WTC11 (cell line): Measurements from ENCODE around the gene CDIP1. TPM values are rescaled to one million over a fixed set of nuclear protein-coding genes. Genes with fewer than 3 reads are reported as not detected.

ENCODE experiments used
- ATAC-seq: fragments of 200-7000 bp; cut with Tn5 transposase; 2 replicates; pipeline ENCODE4 v1.10.0; 2021; ENCODE audit warnings: mild to moderate bottlenecking, moderate library complexity
- CTCF ChIA-PET: fragments of 300-600 bp; sonication (Branson Sonifier 250); formaldehyde crosslinking; loops from one replicate; lab custom pipeline; 2021; ENCODE audit warnings: antibody characterized with exemption; lab: Charles Lee
- POLR2A ChIA-PET: fragments of 350-600 bp; sonication (Branson Sonifier 250); formaldehyde crosslinking; loops from one replicate; lab custom pipeline; 2021; ENCODE audit warnings: antibody characterized with exemption; lab: Charles Lee
- DNase-seq: peaks from one replicate; pipeline ENCODE4 v3.0.0; 2021; ENCODE audit warnings: low spot score
- H3K27ac Mint-ChIP-seq: 2 replicates; pipeline ENCODE4 v1.8.0; 2021; ENCODE audit warnings: mixed read lengths
- H3K27me3 Mint-ChIP-seq: 2 replicates; pipeline ENCODE4 v1.8.0; 2021; ENCODE audit warnings: low read depth, mild to moderate bottlenecking, moderate library complexity, mixed read lengths
- H3K36me3 Mint-ChIP-seq: 2 replicates; pipeline ENCODE4 v1.8.0; 2021; ENCODE audit warnings: mixed read lengths
- H3K4me1 Mint-ChIP-seq: 2 replicates; pipeline ENCODE4 v1.8.0; 2022; ENCODE audit warnings: mixed read lengths
- H3K4me3 Mint-ChIP-seq: 2 replicates; pipeline ENCODE4 v1.8.0; 2021; ENCODE audit warnings: mild to moderate bottlenecking, moderate library complexity, mixed read lengths
- H3K9me3 Mint-ChIP-seq: 2 replicates; pipeline ENCODE4 v1.8.0; 2021; ENCODE audit warnings: mixed read lengths
- CREM ChIP-seq: sonication (generic); formaldehyde crosslinking; IDR thresholded peaks from 2 replicates; pipeline ENCODE4 v1.8.1; 2022; ENCODE audit warnings: mild to moderate bottlenecking, missing genetic modification reagents, moderate library complexity
- HMGA2 ChIP-seq: fragments of 250-450 bp; sonication (Bioruptor Pico); IDR thresholded peaks from 2 replicates; pipeline ENCODE4 v1.4.0; 2021; ENCODE audit warnings: mild to moderate bottlenecking, moderate library complexity
- JUN ChIP-seq: sonication (generic); formaldehyde crosslinking; IDR thresholded peaks from 2 replicates; pipeline ENCODE4 v1.8.0; 2023; ENCODE audit warnings: mild to moderate bottlenecking, missing genetic modification reagents
- MAX ChIP-seq: sonication (generic); formaldehyde crosslinking; IDR thresholded peaks from 2 replicates; pipeline ENCODE4 v1.8.0; 2022; ENCODE audit warnings: mild to moderate bottlenecking, missing genetic modification reagents
- NR2C2 ChIP-seq: sonication (generic); formaldehyde crosslinking; IDR thresholded peaks from 2 replicates; pipeline ENCODE4 v1.8.0; 2022; ENCODE audit warnings: mild to moderate bottlenecking, missing genetic modification reagents
- USF1 ChIP-seq: sonication (generic); formaldehyde crosslinking; IDR thresholded peaks from 2 replicates; pipeline ENCODE4 v1.8.0; 2022; ENCODE audit warnings: mild to moderate bottlenecking, missing genetic modification reagents
- USF2 ChIP-seq: sonication (generic); formaldehyde crosslinking; IDR thresholded peaks from 2 replicates; pipeline ENCODE4 v1.8.1; 2023; ENCODE audit warnings: mild to moderate bottlenecking, missing genetic modification reagents, moderate library complexity
- ZBTB43 ChIP-seq: sonication (generic); formaldehyde crosslinking; IDR thresholded peaks from 2 replicates; pipeline ENCODE4 v1.8.1; 2023; ENCODE audit warnings: mild to moderate bottlenecking, missing genetic modification reagents
- ZMAT4 ChIP-seq: fragments of 250-450 bp; sonication (Bioruptor Pico); IDR thresholded peaks from 2 replicates; pipeline ENCODE4 v1.9.0; 2021; ENCODE audit warnings: mild to moderate bottlenecking
- ZNF396 ChIP-seq: fragments of 250-450 bp; sonication (Bioruptor Pico); IDR thresholded peaks from 2 replicates; pipeline ENCODE4 v1.8.0; 2021; ENCODE audit warnings: mild to moderate bottlenecking, moderate library complexity, borderline replicate concordance
- ZNF423 ChIP-seq: fragments of 250-450 bp; sonication (Bioruptor Pico); IDR thresholded peaks from 2 replicates; pipeline ENCODE4 v2.1.2; 2022; ENCODE audit warnings: mild to moderate bottlenecking, moderate library complexity
- ZNF425 ChIP-seq: fragments of 250-450 bp; sonication (Bioruptor Pico); conservative IDR thresholded peaks from 2 replicates; pipeline ENCODE4 v1.9.0; 2021; ENCODE audit warnings: mild to moderate bottlenecking
- total RNA-seq: library from RNA; stranded (reverse); gene quantifications from 3 replicates; pipeline ENCODE4 v1.2.3, GENCODE V29; 2021

CDIP1 gene
- total RNA-seq, 1 experiment from 2014 or later: 68.9 TPM

- TF ChIP-seq ZNF425 (CRISPR knock-in tag) (no peak), ZMAT4 (no peak), HMGA2 (CRISPR knock-in tag) (no peak)
These were observed 2.9 kb downstream of the CDIP1 start (continued) for GRCh38 chr16:4535627-4536108.

GRCh38 chr16:4534151-4534790 is 4.3 kb downstream of the CDIP1 start:
- Mint-ChIP-seq H3K4me3 (no peak overlapping the region), H3K36me3 (peaks cover 35% of the 10 kb centered on the region), H3K27ac (peak overlapping the region; percentile 88), H3K4me1 (peaks cover 45% of the 10 kb centered on the region), H3K9me3 (peaks cover 5% of the 10 kb centered on the region), H3K27me3 (peaks cover 8% of the 10 kb centered on the region)
- ATAC-seq (no peak), DNase-seq (no peak)
- ChIA-PET CTCF (interaction anchor here (0.9 kb wide), 1 partner anchor 41 kb away, joined by 3 read pairs; no protein-coding TSS in a partner anchor), POLR2A (interaction anchor here (0.7 kb wide), 1 partner anchor 13 kb away, joined by 3 read pairs; no protein-coding TSS in a partner anchor)
- no peak for TF ChIP-seq ZNF396
- TF ChIP-seq ZBTB43 (CRISPR knock-in tag): no peak

GRCh38 chr16:4533490-4533889 is 5.1 kb downstream of the CDIP1 start:
- H3K4me3 Mint-ChIP-seq: no peak overlapping the region
- ATAC-seq (no peak), DNase-seq (no peak)
- CTCF ChIA-PET: no interaction called here
- POLR2A ChIA-PET: no interaction called here
- TF ChIP-seq JUN: no peak
- no peaks in the 10 kb centered on the region; the same call in 1 of the 2 replicates for H3K27me3 Mint-ChIP-seq
- H3K9me3 Mint-ChIP-seq: no peaks in the 10 kb centered on the region
- no peak overlapping the region for H3K27ac Mint-ChIP-seq
- peaks cover 29% of the 10 kb centered on the region for H3K36me3 Mint-ChIP-seq
- peaks cover 50% of the 10 kb centered on the region for H3K4me1 Mint-ChIP-seq

- TF ChIP-seq ZNF423 (CRISPR knock-in tag) (no peak), USF2 (no peak), MAX (CRISPR knock-in tag) (no peak), CREM (CRISPR knock-in tag) (no peak), NR2C2 (CRISPR knock-in tag) (no peak), USF1 (CRISPR knock-in tag) (no peak)
- CTCF ChIA-PET: interaction anchor here (1.1 to 1.6 kb wide), 2 partner anchors 17 to 53 kb away, joined by 3 to 4 read pairs; no protein-coding TSS in a partner anchor
- no peak for DNase-seq
- H3K4me3 Mint-ChIP-seq: no peak overlapping the region
- H3K36me3 Mint-ChIP-seq: peaks cover 31% of the 10 kb centered on the region
- no peaks in the 10 kb centered on the region for H3K27me3 Mint-ChIP-seq
- peaks cover 50% of the 10 kb centered on the region for H3K4me1 Mint-ChIP-seq
- no peak overlapping the region for H3K27ac Mint-ChIP-seq
- POLR2A ChIA-PET: no interaction called here
- ATAC-seq: no peak
- no peaks in the 10 kb centered on the region for H3K9me3 Mint-ChIP-seq
These were observed 6.3 kb downstream of the CDIP1 start for GRCh38 chr16:4532238-4532637.
